HEK293T (cell line): ENCODE data around the gene CYP26A1.

Experiments
- CTBP1 ChIP-seq: fragments of 450-650 bp; IDR thresholded peaks from 2 replicates; pipeline ENCODE4 v1.6.1; 2016; ENCODE audit warnings: borderline replicate concordance
- ELF4 ChIP-seq: fragments of 450-650 bp; IDR thresholded peaks from 2 replicates; pipeline ENCODE4 v1.6.1; 2017; ENCODE audit warnings: antibody characterized with exemption
- FOXA1 ChIP-seq: fragments of 450-650 bp; IDR thresholded peaks from 2 replicates; pipeline ENCODE4 v1.6.1; 2016; ENCODE audit warnings: mild to moderate bottlenecking
- FOXK2 ChIP-seq: fragments of 450-650 bp; IDR thresholded peaks from 2 replicates; pipeline ENCODE4 v1.6.1; 2016; ENCODE audit warnings: mild to moderate bottlenecking
- LEF1 ChIP-seq: fragments of 450-650 bp; IDR thresholded peaks from 2 replicates; pipeline ENCODE4 v1.6.1; 2017; ENCODE audit warnings: mild to moderate bottlenecking, borderline replicate concordance
- NFRKB ChIP-seq: fragments of 450-650 bp; IDR thresholded peaks from 2 replicates; pipeline ENCODE4 v1.6.1; 2016; ENCODE audit warnings: mild to moderate bottlenecking, moderate library complexity
- SP1 ChIP-seq: fragments of 450-650 bp; IDR thresholded peaks from 2 replicates; pipeline ENCODE4 v1.6.1; 2017
- TARDBP ChIP-seq: fragments of 450-650 bp; IDR thresholded peaks from 2 replicates; pipeline ENCODE4 v1.6.1; 2016
- ZNF384 ChIP-seq: fragments of 450-650 bp; IDR thresholded peaks from 2 replicates; pipeline ENCODE4 v1.6.1; 2016

DNA sequence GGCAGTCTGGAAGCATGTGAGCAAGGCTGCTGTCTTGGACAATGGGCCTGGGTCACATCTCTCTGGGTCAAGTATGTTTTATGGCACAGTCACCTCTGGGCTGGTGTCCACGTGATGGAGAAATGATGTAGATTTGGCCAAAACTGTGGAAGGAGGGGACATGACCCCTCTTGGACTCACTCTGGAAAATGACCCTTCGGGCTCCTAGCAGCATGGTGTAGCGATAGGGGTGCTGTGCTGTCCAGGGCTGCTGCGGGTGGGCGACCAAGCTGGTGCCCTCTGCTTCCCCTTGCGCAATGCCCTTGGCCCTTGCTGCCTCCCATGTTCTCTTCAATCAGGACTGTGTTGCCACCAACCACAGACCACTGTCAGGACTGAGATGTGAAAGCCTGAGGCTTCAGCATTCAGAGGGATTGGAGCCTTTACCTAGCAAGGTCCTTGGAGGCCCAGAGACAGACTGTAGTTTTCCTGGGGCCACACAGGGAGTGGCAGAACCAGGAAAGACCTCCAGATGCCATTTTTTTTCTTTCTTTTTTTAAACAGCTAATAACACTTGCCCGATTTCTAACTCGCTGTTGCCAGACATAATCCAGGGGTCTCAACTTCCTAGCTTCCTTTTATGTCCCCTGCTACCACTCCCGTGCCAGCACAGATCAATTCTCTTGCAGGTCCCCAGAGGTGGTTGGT is 6.1 kb downstream of the CYP26A1 start:
- TF ChIP-seq TARDBP = no peak
- TF ChIP-seq NFRKB = no peak
- TF ChIP-seq SP1 = no peak
- TF ChIP-seq ZNF384 = no peak
- no peak for TF ChIP-seq ELF4
- TF ChIP-seq FOXA1 = no peak
- no peak for TF ChIP-seq LEF1
- no peak for TF ChIP-seq FOXK2
- no peak for TF ChIP-seq CTBP1
